Neural cell (in vitro differentiated cells): ENCODE results near the gene TTC39B.

ENCODE experiments used
- TF ChIP-seq, protein P1 (sequence below): fragments of 450-650 bp; IDR thresholded peaks from 2 replicates; pipeline ENCODE4 v1.5.1; 2014; ENCODE audit warnings: antibody characterized with exemption, mild to moderate bottlenecking, moderate library complexity; ENCODE audit not compliant: poor library complexity, severe bottlenecking
- TF ChIP-seq, protein P2 (sequence below): IDR thresholded peaks from 2 replicates; pipeline ENCODE4 v1.6.1; 2012; ENCODE audit warnings: borderline replicate concordance

DNA sequence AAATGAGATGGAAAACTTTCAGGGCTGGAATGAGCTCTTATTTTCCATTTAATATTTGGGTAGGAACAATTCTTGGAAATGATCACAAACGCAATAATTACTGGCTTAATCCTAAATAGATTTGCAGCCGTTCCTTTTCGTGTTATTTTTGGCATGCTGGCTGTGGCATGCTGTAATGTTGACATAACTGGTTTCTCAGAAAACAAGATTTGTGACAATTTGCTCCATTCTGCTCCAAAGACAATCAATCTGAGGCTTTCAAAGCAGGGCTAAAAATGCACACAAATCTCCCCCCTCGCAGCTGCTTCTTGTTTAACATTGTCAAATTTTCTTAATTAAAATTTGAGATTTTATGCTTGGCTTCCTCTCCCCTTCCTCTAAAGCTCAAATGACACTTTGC lies 151.2 kb downstream of the TTC39B start:
- TF ChIP-seq, protein P1, sequence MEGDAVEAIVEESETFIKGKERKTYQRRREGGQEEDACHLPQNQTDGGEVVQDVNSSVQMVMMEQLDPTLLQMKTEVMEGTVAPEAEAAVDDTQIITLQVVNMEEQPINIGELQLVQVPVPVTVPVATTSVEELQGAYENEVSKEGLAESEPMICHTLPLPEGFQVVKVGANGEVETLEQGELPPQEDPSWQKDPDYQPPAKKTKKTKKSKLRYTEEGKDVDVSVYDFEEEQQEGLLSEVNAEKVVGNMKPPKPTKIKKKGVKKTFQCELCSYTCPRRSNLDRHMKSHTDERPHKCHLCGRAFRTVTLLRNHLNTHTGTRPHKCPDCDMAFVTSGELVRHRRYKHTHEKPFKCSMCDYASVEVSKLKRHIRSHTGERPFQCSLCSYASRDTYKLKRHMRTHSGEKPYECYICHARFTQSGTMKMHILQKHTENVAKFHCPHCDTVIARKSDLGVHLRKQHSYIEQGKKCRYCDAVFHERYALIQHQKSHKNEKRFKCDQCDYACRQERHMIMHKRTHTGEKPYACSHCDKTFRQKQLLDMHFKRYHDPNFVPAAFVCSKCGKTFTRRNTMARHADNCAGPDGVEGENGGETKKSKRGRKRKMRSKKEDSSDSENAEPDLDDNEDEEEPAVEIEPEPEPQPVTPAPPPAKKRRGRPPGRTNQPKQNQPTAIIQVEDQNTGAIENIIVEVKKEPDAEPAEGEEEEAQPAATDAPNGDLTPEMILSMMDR = no peak
- TF ChIP-seq, protein P2, sequence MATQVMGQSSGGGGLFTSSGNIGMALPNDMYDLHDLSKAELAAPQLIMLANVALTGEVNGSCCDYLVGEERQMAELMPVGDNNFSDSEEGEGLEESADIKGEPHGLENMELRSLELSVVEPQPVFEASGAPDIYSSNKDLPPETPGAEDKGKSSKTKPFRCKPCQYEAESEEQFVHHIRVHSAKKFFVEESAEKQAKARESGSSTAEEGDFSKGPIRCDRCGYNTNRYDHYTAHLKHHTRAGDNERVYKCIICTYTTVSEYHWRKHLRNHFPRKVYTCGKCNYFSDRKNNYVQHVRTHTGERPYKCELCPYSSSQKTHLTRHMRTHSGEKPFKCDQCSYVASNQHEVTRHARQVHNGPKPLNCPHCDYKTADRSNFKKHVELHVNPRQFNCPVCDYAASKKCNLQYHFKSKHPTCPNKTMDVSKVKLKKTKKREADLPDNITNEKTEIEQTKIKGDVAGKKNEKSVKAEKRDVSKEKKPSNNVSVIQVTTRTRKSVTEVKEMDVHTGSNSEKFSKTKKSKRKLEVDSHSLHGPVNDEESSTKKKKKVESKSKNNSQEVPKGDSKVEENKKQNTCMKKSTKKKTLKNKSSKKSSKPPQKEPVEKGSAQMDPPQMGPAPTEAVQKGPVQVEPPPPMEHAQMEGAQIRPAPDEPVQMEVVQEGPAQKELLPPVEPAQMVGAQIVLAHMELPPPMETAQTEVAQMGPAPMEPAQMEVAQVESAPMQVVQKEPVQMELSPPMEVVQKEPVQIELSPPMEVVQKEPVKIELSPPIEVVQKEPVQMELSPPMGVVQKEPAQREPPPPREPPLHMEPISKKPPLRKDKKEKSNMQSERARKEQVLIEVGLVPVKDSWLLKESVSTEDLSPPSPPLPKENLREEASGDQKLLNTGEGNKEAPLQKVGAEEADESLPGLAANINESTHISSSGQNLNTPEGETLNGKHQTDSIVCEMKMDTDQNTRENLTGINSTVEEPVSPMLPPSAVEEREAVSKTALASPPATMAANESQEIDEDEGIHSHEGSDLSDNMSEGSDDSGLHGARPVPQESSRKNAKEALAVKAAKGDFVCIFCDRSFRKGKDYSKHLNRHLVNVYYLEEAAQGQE = no peak
